Esophagus mucosa (tissue), 1 donor: ENCODE measurements around the gene SLC25A5. TPM values are rescaled to one million over a fixed set of nuclear protein-coding genes. Genes with fewer than 3 reads are reported as not detected.
"Not testable (repeated sequence)": the region's sequence is repeated elsewhere in the genome, so short reads cannot be mapped to it uniquely, and the experiment has no call there.

Experiments
- ATAC-seq: fragments of 200-7000 bp; cut with Tn5 transposase; one replicate; pipeline ENCODE4 v1.9.1; 2020
- total RNA-seq: library from RNA; stranded (reverse); gene quantifications from one replicate; pipeline ENCODE4 v1.2.4, GENCODE V29; 2023
- donor health status: DM: yes; HTN: yes; CAD: no.

The SLC25A5 gene
- total RNA-seq, 1 donor from 2014 or later = 452 TPM

DNA sequence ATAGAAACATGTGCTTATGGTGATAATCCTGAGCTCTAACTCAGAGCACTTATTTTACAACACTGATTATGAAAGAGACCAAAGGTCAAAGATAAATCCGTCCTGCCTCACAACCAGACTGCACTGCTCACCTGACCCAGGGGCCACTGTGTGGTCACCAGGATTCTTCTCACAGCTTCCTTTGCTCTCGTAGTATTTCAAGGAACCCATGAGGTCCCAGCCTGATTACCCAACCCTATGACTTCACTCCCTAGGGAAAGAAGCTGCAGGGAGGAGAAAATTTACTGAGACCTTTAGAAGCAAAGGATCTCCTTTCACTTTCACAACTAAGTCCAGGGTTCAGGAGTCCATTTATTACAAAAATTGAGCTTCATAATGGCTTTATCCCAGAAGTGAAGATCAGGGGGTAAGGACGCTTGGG is 9.6 kb downstream of the SLC25A5 start:
- no peak for ATAC-seq

DNA sequence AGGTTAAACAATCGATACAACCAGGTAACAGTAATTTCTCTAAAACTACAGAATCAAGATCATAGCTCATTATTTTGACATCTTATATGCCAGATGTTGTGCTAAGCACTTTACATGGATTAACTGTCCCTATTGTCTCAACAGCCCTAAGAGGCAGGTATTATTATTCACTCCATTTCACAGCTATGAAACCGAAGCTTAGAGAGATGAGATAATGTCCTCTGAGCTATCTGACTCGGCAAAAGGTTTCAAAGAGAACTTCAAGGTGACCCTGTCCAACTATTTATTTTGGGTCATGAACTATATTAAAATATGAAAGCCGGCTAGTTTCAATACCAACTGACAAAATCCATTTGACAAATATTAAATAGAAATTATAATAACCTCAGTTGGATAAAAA is 10.3 kb downstream of the SLC25A5 start:
- ATAC-seq = no peak

DNA sequence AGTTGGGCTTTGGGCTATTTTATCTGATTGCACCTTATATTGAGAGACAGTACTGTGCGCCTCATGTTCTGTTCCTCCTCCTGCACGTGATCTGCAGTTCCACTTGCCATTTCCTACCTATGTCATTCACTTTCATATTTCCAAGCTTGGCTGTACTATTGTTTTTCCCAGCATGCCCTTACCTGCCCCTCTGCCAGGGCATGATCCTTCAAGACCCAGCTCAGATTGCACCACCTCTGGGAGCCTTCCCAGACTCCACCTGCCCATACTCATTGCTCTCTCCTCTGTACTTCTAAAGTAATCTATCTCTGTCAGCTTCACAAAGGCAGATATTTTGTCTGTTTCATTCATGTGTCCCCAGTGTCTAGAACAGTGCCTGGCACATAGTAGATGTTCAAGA is 11.6 kb downstream of the SLC25A5 start:
- peak; percentile 86 for ATAC-seq

DNA sequence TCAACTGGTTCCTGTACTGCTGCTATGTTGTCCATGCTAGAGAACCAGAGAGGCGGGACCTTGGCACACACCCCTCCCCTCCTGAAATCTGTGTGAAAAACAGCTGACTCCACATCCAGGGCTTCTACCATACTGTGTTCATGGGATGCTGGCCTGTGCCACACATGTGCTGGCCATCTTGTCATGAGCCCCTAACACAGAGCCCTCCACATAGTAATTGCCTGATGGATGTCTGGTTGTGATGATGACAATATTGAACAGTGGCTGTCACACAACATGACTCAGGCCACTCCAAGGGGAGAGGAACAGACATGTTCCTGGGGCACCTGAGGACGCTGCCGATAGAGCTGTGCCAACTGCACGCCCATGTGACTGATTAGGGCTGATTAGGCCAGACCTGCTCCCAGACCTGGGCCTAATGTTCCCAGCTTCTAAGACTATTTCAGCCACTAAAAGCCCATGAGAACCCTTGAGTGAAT is 13.1 kb downstream of the SLC25A5 start:
- peak; percentile 57 for ATAC-seq

DNA sequence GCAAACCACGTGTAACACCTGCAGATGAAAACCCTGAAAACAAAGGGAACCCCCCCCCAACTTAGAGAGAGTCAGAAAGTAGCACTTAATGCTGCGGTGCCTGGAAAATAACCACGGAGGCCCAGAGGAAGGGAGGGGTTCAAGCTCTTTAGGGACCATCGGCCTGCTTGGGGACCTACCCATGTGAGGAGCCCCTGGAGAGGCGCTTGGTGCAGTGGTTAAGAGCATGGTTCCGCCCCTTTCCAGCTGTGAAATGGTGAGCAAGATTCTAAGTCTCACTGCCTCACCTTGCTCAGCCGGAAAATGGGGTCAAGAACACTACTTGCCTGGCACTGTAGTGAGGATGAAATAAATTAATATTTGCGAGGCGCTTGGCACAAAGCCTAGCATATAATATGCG is 13.8 kb downstream of the SLC25A5 start:
- ATAC-seq = peak; percentile 3

DNA sequence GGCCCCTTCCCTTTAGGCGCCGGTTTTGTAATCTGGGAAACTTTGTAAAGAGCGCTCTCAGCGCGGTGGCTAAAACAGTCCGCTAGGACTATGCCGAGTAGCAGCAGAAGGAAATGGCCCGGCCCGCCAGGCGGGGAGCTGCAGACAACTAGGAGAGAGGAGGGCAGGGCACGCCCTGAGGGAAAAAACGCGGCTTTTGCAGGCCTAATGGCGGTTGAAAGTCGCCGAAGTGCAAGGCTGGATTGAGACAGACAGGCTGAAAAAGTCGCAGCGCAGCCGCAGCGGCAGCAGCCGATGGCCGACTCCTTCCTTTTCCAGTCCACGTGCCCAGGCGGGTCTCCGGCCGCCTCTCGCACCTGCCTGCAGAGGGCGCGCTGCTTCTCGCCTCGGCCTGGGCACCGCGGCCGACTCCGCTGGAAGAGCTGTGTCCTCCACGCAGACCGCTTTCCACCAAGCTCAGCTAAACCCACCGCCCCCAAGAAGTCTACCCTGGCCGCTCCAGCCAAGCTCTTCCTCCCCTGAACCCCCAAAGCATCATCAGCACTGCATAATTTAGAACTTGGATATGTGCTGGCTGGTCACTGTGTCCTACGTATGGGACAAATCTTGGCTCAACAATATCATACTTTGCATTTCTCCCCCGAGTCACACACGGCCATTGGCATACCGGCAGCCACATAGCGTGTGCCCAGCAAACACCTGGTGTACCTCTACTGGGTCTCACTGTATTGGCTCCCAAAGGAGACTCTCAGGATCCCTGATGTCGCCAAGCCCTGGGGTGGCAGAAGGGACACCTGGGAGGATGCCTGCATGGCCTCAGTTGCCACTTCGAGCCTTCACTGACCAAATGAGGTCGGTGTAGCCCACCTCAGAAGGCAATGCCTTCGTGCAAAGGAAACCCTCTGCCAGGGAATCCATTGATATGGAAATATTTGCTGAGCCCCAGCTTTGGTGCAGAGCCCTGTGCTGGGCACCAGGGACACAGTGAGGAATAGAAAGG is 14.5 kb downstream of the SLC25A5 start:
- peak; percentile 67 for ATAC-seq

DNA sequence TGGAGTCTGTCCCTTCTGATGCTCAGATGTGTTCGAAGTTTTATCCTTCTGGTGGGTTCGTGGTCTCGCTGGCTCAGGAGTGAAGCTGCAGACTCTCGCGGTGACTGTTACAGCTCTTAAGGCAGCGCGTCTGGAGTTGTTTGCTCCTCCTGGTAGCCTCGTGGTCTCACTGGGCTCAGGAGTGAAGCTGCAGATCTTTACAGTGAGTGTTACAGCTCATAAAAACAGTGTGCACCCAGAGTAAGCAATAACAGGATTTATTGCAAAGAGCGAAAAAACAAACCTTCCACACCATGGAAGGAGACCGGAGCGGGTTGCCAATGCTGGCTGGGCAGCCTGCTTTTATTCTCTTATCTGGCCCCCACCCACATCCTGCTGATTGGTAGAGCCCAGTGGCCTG is 18.5 kb downstream of the SLC25A5 start:
- no peak for ATAC-seq

DNA sequence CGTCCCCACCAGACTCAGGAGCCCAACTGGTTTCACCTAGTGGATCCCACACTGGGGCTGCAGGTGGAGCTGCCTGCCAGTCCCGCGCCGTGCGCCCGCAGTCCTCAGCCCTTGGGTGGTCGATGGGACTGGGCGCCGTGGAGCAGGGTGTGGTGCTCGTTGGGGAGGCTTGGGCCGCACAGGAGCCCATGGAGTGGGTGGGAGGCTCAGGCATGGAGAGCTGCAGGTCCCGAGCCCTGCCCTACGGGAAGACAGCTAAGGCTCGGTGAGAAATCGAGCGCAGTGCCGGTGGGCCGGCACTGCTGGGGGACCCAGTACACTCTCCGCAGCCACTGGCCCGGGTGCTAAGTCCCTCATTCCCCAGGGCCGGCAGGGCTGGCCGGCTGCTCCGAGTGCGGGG is 19.5 kb downstream of the SLC25A5 start:
- not testable (repeated sequence) for ATAC-seq

DNA sequence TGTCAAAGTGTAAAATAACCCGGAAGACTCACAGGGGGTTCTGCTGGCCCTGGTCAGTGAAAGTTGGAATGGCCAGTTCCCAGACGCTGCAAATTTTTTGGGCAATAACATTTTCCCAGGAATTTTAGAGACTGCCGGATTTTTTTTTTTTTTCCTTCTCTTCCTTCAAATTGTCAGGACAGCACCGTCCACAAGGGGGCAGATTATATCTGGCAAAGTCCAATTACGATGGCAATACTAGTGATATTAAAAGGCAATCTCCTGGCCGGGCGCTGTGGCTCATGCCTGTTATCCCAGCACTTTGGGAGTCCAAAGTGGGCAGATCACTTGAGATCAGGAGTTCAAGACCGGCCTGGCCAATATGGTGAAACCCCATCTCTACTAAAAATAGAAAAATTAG is 20.5 kb downstream of the SLC25A5 start:
- ATAC-seq = peak; percentile 53

DNA sequence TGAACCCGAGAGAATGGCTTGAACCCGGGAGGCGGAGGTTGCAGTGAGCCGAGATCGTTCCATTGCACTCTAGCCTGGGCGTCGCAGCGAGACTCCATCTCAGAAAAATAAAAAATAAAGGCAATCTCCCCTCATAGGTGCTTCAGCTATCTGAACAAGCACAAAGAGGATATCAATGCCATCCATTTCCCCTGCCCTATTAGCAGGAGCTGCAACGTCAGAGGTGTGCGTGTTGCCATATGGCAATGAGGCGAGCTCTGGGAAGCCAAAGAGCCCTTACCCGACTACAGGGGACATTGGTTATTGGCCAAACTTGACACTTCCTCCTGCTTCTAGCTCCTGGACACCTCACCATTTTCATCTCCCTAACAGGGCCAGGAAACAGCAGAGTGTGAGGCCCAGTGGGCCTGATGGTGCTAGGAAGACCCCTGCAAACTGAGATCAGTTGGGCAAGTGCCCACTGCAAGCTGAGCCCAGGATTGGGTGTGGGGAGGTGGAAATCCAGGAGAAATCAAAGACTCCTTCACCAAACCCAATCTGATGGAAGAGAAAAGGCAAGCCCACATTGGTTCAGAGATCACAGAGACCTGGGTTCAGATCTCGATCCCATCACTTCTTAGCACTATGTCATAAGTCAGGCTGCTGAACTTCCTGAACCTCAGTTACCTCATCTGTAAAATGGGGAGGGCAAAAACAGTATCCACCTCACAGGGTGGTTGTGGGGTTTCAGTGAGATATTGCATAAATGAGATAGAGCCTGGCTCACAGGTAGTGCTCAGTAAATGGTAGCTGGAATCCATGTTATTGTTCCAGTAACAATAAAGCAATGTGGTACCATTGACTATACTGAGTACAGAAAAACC is 21.2 kb downstream of the SLC25A5 start:
- ATAC-seq = no peak

DNA sequence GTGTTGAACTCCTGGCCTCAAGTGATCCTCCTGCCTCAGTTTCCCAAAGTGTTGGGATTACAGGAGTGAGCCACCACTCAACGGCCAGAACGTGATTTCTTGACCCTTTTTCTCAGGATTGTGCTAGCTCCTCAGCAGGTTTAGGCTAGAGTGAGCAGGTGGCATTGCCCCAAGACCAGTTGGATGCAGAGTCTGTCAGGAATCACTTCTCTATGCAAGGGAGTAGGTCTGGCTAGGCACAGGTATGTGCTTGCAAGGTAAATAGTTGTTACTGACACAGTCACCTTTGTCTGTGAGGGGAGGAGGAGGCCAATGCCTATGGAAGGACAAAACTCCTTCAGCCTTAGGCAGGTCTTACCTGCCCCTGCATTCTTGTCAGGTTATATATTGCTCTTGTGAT is 24.2 kb downstream of the SLC25A5 start:
- ATAC-seq = peak; percentile 76

DNA sequence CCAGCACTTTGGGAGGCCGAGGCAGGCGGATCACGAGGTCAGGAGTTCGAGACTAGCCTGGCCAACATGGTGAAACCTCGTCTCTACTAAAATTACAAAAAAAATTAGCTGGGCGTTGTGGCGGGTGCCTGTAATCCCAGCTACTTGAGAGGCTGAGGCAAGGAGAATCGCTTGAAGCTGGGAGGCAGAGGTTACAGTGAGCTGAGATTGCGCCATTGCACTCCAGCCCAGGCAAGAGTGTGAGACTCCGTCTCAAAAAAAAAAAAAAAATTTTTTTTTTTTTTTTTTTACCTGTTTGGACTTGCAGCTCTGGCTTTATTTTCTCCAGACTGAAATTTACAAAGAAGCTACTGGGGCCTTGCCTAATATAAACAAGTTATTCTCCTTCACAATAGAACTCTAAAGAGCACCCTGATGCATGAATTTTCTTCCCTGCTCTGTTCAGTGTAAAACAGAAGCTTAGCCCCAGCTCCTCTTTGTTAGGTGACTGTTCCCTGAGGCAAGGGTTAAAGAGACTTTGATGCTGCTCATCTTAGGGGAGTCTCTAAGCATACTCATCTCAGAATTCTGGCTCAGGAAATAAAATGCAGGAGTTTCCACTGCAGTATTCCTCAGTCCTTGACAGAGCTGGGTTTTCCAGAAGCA is 25.7 kb downstream of the SLC25A5 start:
- ATAC-seq = peak; percentile 75

DNA sequence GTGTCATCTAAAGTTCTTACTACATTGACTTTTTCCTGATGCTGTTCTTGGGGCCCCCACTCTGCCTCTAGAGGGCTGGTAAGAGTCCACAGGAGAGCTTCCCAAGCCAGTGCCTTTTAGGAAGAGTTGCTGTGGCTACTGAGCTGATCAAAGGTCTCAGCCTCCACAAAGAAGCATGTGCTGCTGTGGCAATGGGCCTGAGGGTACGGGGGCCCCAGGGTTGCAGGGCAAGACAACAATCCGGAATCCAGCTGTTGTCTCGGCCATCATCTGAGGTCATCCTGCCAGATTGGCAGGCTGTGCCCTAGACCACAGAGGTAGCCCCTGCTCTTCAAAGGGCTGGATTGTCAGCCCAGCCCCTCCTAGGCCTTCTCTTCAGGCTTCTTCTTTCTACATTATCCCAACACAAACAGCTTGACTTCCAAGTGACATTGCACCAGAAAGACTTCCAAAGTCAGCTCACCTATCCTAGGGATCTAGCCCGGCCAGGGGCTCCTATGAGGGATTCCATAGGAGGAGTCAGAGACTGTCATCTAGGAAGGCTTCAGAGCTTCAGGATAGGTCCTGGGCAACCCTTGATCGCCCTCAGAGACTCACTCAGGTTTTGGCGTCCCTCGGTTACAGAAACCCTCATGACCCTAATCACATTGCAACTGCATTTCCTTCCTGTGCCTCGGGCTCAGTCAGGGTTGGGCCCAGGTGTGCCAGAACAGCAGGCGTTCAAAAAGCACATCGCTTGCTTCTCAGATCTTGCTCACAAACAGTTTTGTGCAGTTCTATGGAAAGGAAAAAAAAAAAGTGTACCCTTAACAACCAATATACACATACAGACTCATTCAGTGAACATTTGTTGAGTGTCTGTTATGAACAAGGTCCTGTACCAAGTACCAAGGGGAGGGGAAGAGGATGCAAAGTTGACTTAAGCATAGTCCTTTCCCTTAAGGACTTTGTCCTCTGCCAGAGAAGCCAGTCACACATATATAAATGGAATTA is 27.8 kb downstream of the SLC25A5 start:
- ATAC-seq = peak; percentile 30

DNA sequence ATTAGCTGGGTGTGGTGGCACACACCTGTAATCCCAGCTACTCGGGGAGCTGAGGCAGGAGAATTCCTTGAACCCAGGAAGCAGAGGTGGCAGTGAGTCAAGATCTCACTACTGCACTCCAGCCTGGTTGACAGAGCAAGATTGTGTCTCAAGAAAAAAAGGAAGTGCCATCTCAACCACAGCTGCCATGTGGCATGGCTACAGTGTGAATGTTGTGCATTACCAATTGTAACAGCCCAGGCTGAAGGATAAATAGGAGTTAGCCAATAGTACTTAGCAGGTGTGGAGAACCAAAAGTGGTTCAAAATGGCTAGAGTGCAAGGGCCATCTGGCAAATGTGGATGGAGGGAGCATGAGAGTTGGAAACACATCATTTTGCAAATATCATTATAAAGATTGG is 28.9 kb downstream of the SLC25A5 start:
- no peak for ATAC-seq

DNA sequence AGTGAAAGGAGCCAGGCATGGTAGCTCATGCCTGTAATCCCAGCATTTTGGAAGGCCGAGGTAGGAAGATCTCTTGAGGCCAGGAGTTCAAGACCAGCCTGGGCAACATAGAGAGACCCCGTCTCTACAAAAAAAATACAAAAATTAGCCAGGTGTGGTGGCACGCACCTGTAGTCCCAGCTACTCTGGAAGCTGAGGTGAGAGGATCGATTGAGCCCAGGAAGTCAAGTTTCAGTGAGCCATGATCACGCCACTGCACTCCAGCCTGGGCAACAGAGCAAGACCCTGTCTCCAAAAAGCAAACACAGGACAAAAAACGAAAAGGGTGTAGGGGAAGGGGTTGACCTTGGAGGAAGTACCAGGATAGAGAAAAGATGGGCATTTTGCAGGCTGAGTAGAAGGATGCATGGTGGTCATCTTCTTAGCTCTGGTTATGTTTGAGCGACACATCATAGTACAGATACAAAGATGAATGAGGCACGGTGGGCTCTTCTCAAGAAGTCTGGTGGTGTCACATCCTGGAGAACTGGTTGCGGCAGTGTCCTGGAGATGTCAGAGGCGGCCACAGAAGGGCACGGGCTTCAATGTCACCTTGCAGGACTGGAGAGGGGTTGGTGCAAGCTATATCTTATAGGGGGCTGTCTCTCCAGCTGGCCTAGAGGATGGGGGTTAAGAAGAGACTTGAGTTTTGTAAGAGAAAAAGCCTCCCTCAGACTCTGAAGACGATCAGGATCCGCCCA is 32.0 kb downstream of the SLC25A5 start:
- no peak for ATAC-seq

DNA sequence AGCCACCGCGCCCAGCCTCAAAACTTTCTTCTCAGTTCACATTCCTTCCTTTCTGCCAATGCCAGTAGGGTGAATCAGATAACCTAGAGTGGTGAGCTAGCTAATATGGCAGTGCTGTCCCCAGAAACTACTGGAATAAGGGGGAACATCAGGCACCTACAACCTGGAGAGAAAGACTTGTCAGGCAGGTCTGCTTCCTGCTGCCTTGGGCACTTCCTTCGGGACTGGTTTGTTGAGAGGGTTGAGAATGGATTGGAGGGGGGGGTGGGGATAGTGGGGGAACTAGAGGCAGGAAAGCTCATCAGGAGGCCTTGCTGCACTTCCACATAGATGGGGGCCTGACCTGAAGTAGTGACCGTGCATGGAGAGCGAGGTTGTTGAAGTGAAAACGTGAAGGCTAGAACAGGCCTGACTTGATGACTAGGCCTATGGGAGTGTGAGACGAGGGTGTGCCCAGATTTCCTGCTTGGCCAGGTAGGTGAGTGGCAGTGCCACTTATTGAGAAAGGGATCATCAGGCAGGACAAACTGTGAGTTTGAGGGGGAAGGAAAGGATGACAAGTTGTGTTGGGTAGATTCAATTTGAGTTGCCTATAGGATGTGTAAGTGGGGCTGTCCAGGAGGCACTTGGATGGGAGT is 33.4 kb downstream of the SLC25A5 start:
- peak; percentile 77 for ATAC-seq

DNA sequence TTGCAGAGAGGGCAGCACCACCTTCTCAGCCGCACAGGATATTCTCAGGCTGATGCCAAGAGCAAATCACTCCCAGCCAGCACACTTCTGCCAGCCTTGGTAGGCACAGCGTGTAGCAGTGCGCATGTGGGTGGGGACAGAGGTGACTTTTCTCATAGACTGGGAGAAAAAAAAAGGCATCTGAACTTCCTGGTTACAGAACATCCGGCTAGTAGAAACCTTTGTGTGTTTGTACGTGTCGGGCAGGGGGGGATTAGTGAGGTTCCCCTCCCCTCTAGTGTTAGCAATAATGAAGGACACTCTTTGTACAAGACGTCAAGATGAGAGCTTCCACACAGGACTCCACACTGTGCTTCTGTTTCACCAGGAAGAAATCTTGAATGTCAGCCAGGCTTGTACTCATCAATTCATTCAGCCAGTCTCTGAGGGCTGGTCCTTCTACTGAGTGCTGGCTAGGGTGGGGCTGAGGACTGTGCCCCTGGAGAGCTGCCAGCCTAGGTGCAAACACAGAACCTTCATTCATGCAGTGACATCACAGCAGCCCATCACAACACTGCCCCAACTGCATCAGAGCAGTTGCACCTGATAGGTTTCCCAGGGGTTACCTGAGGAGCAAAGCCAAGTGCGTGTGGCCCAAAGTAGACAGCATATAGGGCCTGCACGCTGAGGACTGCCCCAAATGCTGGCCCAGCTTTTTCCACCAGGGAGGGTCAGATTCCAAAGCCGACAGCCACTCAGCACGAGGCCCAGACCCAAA is 34.7 kb downstream of the SLC25A5 start:
- peak; percentile 84 for ATAC-seq

DNA sequence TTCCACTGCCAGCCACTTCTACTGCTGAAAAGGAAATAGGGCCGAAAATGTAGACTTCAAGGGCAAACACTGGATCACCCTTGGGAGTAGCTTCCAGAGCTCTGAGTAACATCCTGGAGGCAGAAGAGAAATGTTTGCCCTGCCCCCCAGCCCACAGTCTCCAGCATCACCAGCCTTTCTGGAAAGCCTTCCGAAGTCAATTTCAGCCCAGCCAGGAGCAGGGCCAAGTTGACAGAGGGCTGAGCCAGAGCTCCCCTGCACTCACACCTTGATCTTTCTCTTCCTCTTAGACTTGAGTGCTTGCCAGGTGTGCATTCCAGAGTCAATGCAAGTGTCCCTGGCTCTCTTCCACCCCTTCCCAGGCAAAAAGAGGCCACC is 35.2 kb downstream of the SLC25A5 start:
- ATAC-seq = peak; percentile 64

DNA sequence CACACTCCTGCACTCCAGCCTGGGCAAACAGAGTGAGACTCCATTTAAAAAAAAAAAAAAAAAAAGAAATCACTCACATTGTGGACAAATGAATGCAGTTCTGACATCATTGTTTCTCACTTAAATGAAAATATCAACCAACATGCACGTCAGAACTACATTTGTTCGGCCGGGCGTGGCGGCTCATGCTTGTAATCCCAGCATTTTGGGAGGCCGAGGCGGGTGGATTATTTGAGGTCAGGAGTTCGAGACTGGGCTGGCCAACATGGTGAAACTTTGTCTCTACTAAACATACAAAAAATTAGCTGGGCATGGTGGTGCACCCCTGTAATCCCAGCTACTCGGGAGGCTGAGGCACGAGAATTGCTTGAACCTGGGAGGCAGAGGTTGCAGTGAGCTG is 36.9 kb downstream of the SLC25A5 start:
- ATAC-seq = not testable (repeated sequence)
